Head of caudate nucleus (tissue), 42 donors: ENCODE results near the gene LSAMP.

Experiments
- DNase-seq, 42 donors: peaks; one replicate each; pipeline versions ENCODE4 v3.0.0 to v3.0.0-alpha.2; 2020 to 2021; ENCODE audit warnings: mixed read lengths in 7 of 42
- intact Hi-C: fragments of 100-400 bp; cut with DNase I; formaldehyde crosslinking; loops from one replicate; pipeline ENCODE4 v1.15.0; 2022

LSAMP gene

GRCh38 chr3:116445311-116445841 is at the start of gene LSAMP:
Gene LSAMP, minus strand, starts transcription at chr3:116445487.
- intact Hi-C loops, result loop anchor here (5.0 kb wide), 1 partner anchor 303 kb away; no protein-coding TSS in a partner anchor
- peak; percentile 65 to 93 (median 82) for DNase-seq

GRCh38 chr3:116492379-116492778 is 47.1 kb upstream of the LSAMP start:
- intact Hi-C loops, result no loop called here
- no peak for DNase-seq

- intact Hi-C loops, result no loop called here
- no peak for DNase-seq
These were observed 37.8 kb upstream of the LSAMP start for GRCh38 chr3:116483135-116483534.

- DNase-seq, result no peak
- intact Hi-C loops, result no loop called here
These were observed 31.4 kb upstream of the LSAMP start for GRCh38 chr3:116476691-116477090.

GRCh38 chr3:116474801-116475200 is 29.5 kb upstream of the LSAMP start:
- intact Hi-C loops, result no loop called here
- no peak for DNase-seq

- intact Hi-C loops, result no loop called here
- DNase-seq, result no peak
These were observed 28.9 kb upstream of the LSAMP start for GRCh38 chr3:116474032-116474780.

- intact Hi-C loops, result no loop called here
- no peak for DNase-seq
These were observed 28.3 kb upstream of the LSAMP start for GRCh38 chr3:116473602-116474001.

- intact Hi-C loops, result no loop called here
These were observed 25.4 kb upstream of the LSAMP start for GRCh38 chr3:116470605-116471197.

GRCh38 chr3:116469546-116469945 is 24.3 kb upstream of the LSAMP start:
- DNase-seq, result no peak
- intact Hi-C loops, result no loop called here

More at GRCh38 chr3:116470605-116471197, 25.4 kb upstream of the LSAMP start:
- DNase-seq, result no peak

GRCh38 chr3:116464276-116464798 is 19.1 kb upstream of the LSAMP start:
- no peak for DNase-seq
- intact Hi-C loops, result no loop called here

- intact Hi-C loops, result no loop called here
- no peak for DNase-seq
These were observed 8.5 kb upstream of the LSAMP start for GRCh38 chr3:116453666-116454346.

- no peak for DNase-seq
- intact Hi-C loops, result loop anchor here (5.0 kb wide), 1 partner anchor 307 kb away; no protein-coding TSS in a partner anchor
These were observed 4.5 kb upstream of the LSAMP start for GRCh38 chr3:116449546-116450350.

- peak in 32 of 42 donors; percentile 14 to 79 (median 43) for DNase-seq
- intact Hi-C loops, result loop anchor here (5.0 kb wide), 1 partner anchor 304 kb away; no protein-coding TSS in a partner anchor
These were observed 703 bp upstream of the LSAMP start for GRCh38 chr3:116445990-116446389.

- peak in 40 of 42 donors; percentile 4 to 75 (median 46) for DNase-seq
- intact Hi-C loops, result loop anchor here (5.0 kb wide), 1 partner anchor 303 kb away; no protein-coding TSS in a partner anchor
These were observed 422 bp downstream of the LSAMP start for GRCh38 chr3:116444819-116445310.

GRCh38 chr3:116444115-116444747 is 1.1 kb downstream of the LSAMP start:
- intact Hi-C loops, result no loop called here
- no peak for DNase-seq

GRCh38 chr3:116443191-116443661 is 2.1 kb downstream of the LSAMP start:
- intact Hi-C loops, result no loop called here
- peak in 12 of 42 donors; percentile 8 to 53 (median 22) for DNase-seq

GRCh38 chr3:116442331-116443021 is 2.8 kb downstream of the LSAMP start:
- DNase-seq, result no peak

More at GRCh38 chr3:116442331-116443021, 2.8 kb downstream of the LSAMP start:
- intact Hi-C loops, result no loop called here
